Measurements from ENCODE around the gene NLRP5. TPM values are rescaled to one million over a fixed set of nuclear protein-coding genes. Genes with fewer than 3 reads are reported as not detected.

Gene NLRP5
- total and polyA plus RNA-seq, 2 of the 8 experiments (the other 6 are each of a cell fraction or from before 2014, with no cell fraction given): not detected

- H3K79me1 ChIP-seq (ENCODE audit: low read depth, low read length): no peaks in the 10 kb centered on the region
- no peak overlapping the region for H3K9ac ChIP-seq (replicated peaks in 1 of 4; ENCODE audit: extremely low read depth in 1 of 4, low read depth in 3 of 4, low read length in 3 of 4)
- no peak overlapping the region for H4K8ac ChIP-seq (ENCODE audit: extremely low read depth, insufficient read depth, low read length)
- H3K4me3 ChIP-seq (ENCODE audit: extremely low read depth in 1 of 4, insufficient read depth in 2 of 4, low read depth in 3 of 4, low read length in 4 of 4): no peak overlapping the region
- no peak overlapping the region for H2BK20ac ChIP-seq (ENCODE audit: low read length)
- H2BK120ac ChIP-seq (replicated peaks; ENCODE audit: low read depth, low read length): no peak overlapping the region
- no peak overlapping the region for H2BK15ac ChIP-seq (ENCODE audit: low read length)
- no peaks in the 10 kb centered on the region for H3K23me2 ChIP-seq (ENCODE audit: low read depth, low read length)
- no peak overlapping the region for H2BK12ac ChIP-seq (ENCODE audit: low read depth, low read length)
- POLR2A ChIA-PET (ENCODE audit: partially characterized antibody): no interaction called here
- no peak overlapping the region for H3K18ac ChIP-seq (ENCODE audit: extremely low read depth, low read length)
- H2AFZ ChIP-seq (ENCODE audit: low read length): no peak overlapping the region
- H3K23ac ChIP-seq (ENCODE audit: insufficient read length): no peak overlapping the region
- no peak overlapping the region for H4K91ac ChIP-seq (replicated peaks; ENCODE audit: insufficient read length, low read length)
- TF ChIP-seq NRF1 (IDR thresholded peaks at IDR 0.05; ENCODE audit: low read depth, low read length) (no peak), KDM1A (IDR thresholded peaks at IDR 0.05; ENCODE audit: borderline replicate concordance, low read length) (no peak), HDAC6 (IDR thresholded peaks at IDR 0.05; ENCODE audit: low read depth, low read length) (no peak), YY1 (IDR thresholded peaks at IDR 0.05; ENCODE audit: low read depth, low read length) (no peak), SIRT6 (IDR thresholded peaks at IDR 0.05; ENCODE audit: low read length) (no peak), HDAC2 (IDR thresholded peaks at IDR 0.05; ENCODE audit: borderline replicate concordance in 1 of 2, low read depth in 2 of 2, low read length in 2 of 2) (no peak), CTBP2 (IDR thresholded peaks at IDR 0.05; ENCODE audit: borderline replicate concordance, insufficient read depth, insufficient read length, low read length) (no peak), ASH2L (IDR thresholded peaks at IDR 0.05; ENCODE audit: low read length) (no peak), PHF8 (conservative IDR thresholded peaks at IDR 0.05; ENCODE audit: low read depth, low read length) (no peak), CEBPB (IDR thresholded peaks at IDR 0.05; ENCODE audit: low read depth, low read length) (no peak), ATF3 (IDR thresholded peaks at IDR 0.05; ENCODE audit: insufficient read depth, low read depth, low read length) (no peak)
- TF ChIP-seq, protein P1, sequence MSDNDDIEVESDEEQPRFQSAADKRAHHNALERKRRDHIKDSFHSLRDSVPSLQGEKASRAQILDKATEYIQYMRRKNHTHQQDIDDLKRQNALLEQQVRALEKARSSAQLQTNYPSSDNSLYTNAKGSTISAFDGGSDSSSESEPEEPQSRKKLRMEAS (IDR thresholded peaks at IDR 0.05): no peak
- no peak for FAIRE-seq
- H3K79me2 ChIP-seq (ENCODE audit: control insufficient read depth in 1 of 2, insufficient read depth in 2 of 2, low read length in 2 of 2): no peaks in the 10 kb centered on the region
- H4K5ac ChIP-seq (ENCODE audit: insufficient read length, low read depth, low read length): no peak overlapping the region
- no peak overlapping the region for H3K4ac ChIP-seq (replicated peaks; ENCODE audit: insufficient read length, low read depth, low read length)
- no peak overlapping the region for H3K14ac ChIP-seq (ENCODE audit: insufficient read length)
- CTCF ChIA-PET (ENCODE audit: partially characterized antibody): no interaction called here
- no peaks in the 10 kb centered on the region for H3K4me1 ChIP-seq (replicated peaks in 1 of 4; ENCODE audit: control insufficient read depth in 3 of 4, insufficient read depth in 4 of 4, low read length in 3 of 4)
- H3K36me3 ChIP-seq (ENCODE audit: control insufficient read depth in 2 of 4, insufficient read depth in 4 of 4, low read length in 3 of 4): peaks cover 0 to 3% (median 0%) of the 10 kb centered on the region in 4 experiments; a peak in 1 of 8 replicates
- no peak overlapping the region for H3K27ac ChIP-seq (ENCODE audit: low read depth, low read length)
- H3K4me2 ChIP-seq (ENCODE audit: insufficient read depth in 1 of 2, low read depth in 2 of 2, low read length in 2 of 2): no peak overlapping the region
- no peak for DNase-seq (ENCODE audit: low read depth in 1 of 2, low spot score in 2 of 2)
- H2BK5ac ChIP-seq (ENCODE audit: low read depth, low read length): no peak overlapping the region
- H2AK5ac ChIP-seq (ENCODE audit: low read depth, low read length): no peak overlapping the region
- 61% methylated on average over 3 of the region's 3 CpGs; no CpG with 5 or more reads in 1 of the 2 experiments for WGBS, 2 experiments (ENCODE audit: extremely low coverage in 1 of 2, insufficient coverage in 1 of 2, insufficient read length in 1 of 2, insufficient replicate concordance in 2 of 2, low coverage in 1 of 2, low lambda C conversion rate in 2 of 2, missing lambda C conversion rate in 1 of 2)
- no peaks in the 10 kb centered on the region for H3K27me3 ChIP-seq (replicated peaks in 1 of 4; ENCODE audit: control insufficient read depth in 3 of 4, extremely low read depth in 1 of 4, insufficient read depth in 3 of 4, low read length in 3 of 4)
- no peaks in the 10 kb centered on the region for H4K20me1 ChIP-seq (replicated peaks in 1 of 2; ENCODE audit: control insufficient read depth in 1 of 2, insufficient read depth in 2 of 2, low read length in 2 of 2)
- H3K9me3 ChIP-seq (ENCODE audit: insufficient read depth in 2 of 2, low read depth in 1 of 2, low read length in 1 of 2): peaks cover 60 to 69% of the 10 kb centered on the region in 2 experiments
- H3K56ac ChIP-seq (replicated peaks; ENCODE audit: insufficient read length, low read depth, low read length): no peak overlapping the region
These were observed 12.6 kb upstream of the NLRP5 start for GRCh38 chr19:55973982-55974381.
